PC-3 (cell line): Measurements from ENCODE around the gene CR1. TPM values are rescaled to one million over a fixed set of nuclear protein-coding genes. Genes with fewer than 3 reads are reported as not detected.

Source experiments
- ATAC-seq: fragments of 200-7000 bp; cut with Tn5 transposase; 2 replicates; pipeline ENCODE4 v1.9.1; 2020; ENCODE audit warnings: mild to moderate bottlenecking, moderate library complexity
- BruUV-seq: library from RNA; stranded (reverse); fragments of 400-500 nt; replicated peaks from 2 replicates; lab custom pipeline; 2021; lab: Mats Ljungman, UMichigan
- CTCF ChIA-PET: fragments of 300-600 bp; sonication (Branson Sonifier 250); formaldehyde crosslinking; loops from one replicate; lab custom pipeline; 2022; ENCODE audit warnings: antibody characterized with exemption; lab: Charles Lee
- POLR2A ChIA-PET: fragments of 300-600 bp; sonication (Branson Sonifier 250); formaldehyde crosslinking; loops from one replicate; lab custom pipeline; 2022; ENCODE audit warnings: antibody characterized with exemption; ENCODE audit not compliant: unreplicated experiment; lab: Charles Lee
- DNase-seq: peaks from one replicate; pipeline ENCODE4 v3.0.0-alpha.2; 2015
- H2AFZ ChIP-seq: fragments of 300-600 bp; sonication (generic); 2 replicates; pipeline ENCODE4 v1.6.0; 2016; ENCODE audit warnings: antibody characterized with exemption, low read length
- H3F3A ChIP-seq: fragments of 300-600 bp; sonication (generic); one replicate; pipeline ENCODE4 v1.6.0; 2017; ENCODE audit warnings: antibody characterized with exemption, low read length, control low read depth, mild to moderate bottlenecking; ENCODE audit not compliant: unreplicated experiment
- H3K27ac ChIP-seq: fragments of 300-600 bp; sonication (generic); 2 replicates; pipeline ENCODE4 v1.5.1; 2016; ENCODE audit warnings: mild to moderate bottlenecking, low read length
- H3K27me3 ChIP-seq: fragments of 300-600 bp; sonication (generic); 2 replicates; pipeline ENCODE4 v1.6.1; 2016; ENCODE audit warnings: low read length, mixed read lengths
- H3K36me3 ChIP-seq: fragments of 300-600 bp; sonication (generic); 2 replicates; pipeline ENCODE4 v1.6.1; 2016; ENCODE audit warnings: low read depth, mixed run types, low read length, mixed read lengths
- H3K4me1 ChIP-seq: fragments of 300-600 bp; sonication (generic); 2 replicates; pipeline ENCODE4 v1.5.1; 2016; ENCODE audit warnings: low read length; ENCODE audit not compliant: insufficient read depth
- H3K4me2 ChIP-seq: fragments of 300-600 bp; sonication (generic); 2 replicates; pipeline ENCODE4 v1.6.0; 2016; ENCODE audit warnings: low read length
- H3K4me3 ChIP-seq: fragments of 300-600 bp; sonication (generic); 2 replicates; pipeline ENCODE4 v1.5.1; 2016; ENCODE audit warnings: mild to moderate bottlenecking, low read length, mixed read lengths
- H3K79me2 ChIP-seq: fragments of 300-600 bp; sonication (generic); 2 replicates; pipeline ENCODE4 v1.6.1; 2017; ENCODE audit warnings: low read length, mixed read lengths
- H3K9ac ChIP-seq: fragments of 300-600 bp; sonication (generic); 2 replicates; pipeline ENCODE4 v1.6.0; 2016; ENCODE audit warnings: mild to moderate bottlenecking, low read length
- H3K9me2 ChIP-seq: fragments of 300-600 bp; sonication (generic); replicated peaks from 2 replicates; pipeline ENCODE4 v1.6.1; 2016; ENCODE audit warnings: mixed run types, low read length, mixed read lengths
- H3K9me3 ChIP-seq: fragments of 300-600 bp; sonication (generic); 2 replicates; pipeline ENCODE4 v1.6.1; 2016; ENCODE audit warnings: low read length, mixed read lengths
- H4K20me1 ChIP-seq: fragments of 300-600 bp; sonication (generic); 2 replicates; pipeline ENCODE4 v1.6.1; 2016; ENCODE audit warnings: low read length, mixed read lengths
- EZH2 ChIP-seq: fragments of 300-600 bp; sonication (generic); IDR thresholded peaks from one replicate; pipeline ENCODE4 v1.6.1; 2017; ENCODE audit warnings: antibody characterized with exemption, mild to moderate bottlenecking, low read length; ENCODE audit not compliant: unreplicated experiment
- EZH2phosphoT487 ChIP-seq: fragments of 300-600 bp; sonication (generic); IDR thresholded peaks from 2 replicates; pipeline ENCODE4 v1.6.1; 2018; ENCODE audit warnings: mild to moderate bottlenecking, antibody characterized with exemption, low read length, borderline replicate concordance
- intact Hi-C: fragments of 100-400 bp; cut with micrococcal nuclease; formaldehyde crosslinking; loops from 2 replicates; pipeline ENCODE4 v1.9.0; 2023
- total RNA-seq: library from RNA; depleted of rRNA; stranded (reverse); fragments of >200 nt; gene quantifications from 2 replicates; pipeline ENCODE4 v1.2.3, GENCODE V29; 2014
- TF ChIP-seq, protein P1 (sequence below): fragments of 300-600 bp; sonication (generic); conservative IDR thresholded peaks from 2 replicates; pipeline ENCODE4 v1.5.1; 2017; ENCODE audit warnings: antibody characterized with exemption, low read depth, mild to moderate bottlenecking, low read length

CR1 gene
- total RNA-seq, 1 experiment from 2014 or later: not detected

DNA sequence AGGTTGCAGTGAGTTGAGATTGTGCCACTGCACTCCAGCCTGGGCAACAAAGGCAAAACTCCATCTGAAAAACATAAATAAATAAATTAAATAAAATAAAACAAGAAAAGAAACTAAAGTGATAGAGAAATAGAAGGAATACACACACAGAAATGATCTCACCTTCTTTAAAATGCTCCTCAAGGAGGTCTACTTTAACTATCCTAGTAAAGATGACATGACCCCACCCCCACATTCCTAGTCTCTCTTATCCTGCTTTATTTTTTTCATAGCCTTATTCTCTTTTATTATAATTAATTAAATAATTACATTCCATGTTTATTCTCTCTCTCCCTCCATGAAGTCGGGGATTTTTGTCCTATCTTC, 131.0 kb downstream of the CR1 start:
- ATAC-seq: no peak

GRCh38 chr1:207627496-207627895, 131.5 kb downstream of the CR1 start:
- DNase-seq: no peak
- Histone ChIP-seq H3K9me3 (no peaks in the 10 kb centered on the region), H3K9me2 (no peaks in the 10 kb centered on the region), H3K4me3 (no peak overlapping the region), H3K4me2 (no peak overlapping the region), H3K9ac (no peak overlapping the region), H3K79me2 (no peaks in the 10 kb centered on the region), H3F3A (no peaks in the 10 kb centered on the region), H3K27me3 (peaks cover 22% of the 10 kb centered on the region), H3K36me3 (no peaks in the 10 kb centered on the region), H4K20me1 (no peaks in the 10 kb centered on the region), H2AFZ (no peak overlapping the region), H3K27ac (no peak overlapping the region), H3K4me1 (peaks cover 8% of the 10 kb centered on the region; the same call in 1 of the 2 replicates)
- BruUV-seq: no TSS peak
- intact Hi-C loops: no loop called here
- POLR2A ChIA-PET: no interaction called here
- TF ChIP-seq EZH2phosphoT487 (no peak), EZH2 (no peak)
- TF ChIP-seq, protein P1, sequence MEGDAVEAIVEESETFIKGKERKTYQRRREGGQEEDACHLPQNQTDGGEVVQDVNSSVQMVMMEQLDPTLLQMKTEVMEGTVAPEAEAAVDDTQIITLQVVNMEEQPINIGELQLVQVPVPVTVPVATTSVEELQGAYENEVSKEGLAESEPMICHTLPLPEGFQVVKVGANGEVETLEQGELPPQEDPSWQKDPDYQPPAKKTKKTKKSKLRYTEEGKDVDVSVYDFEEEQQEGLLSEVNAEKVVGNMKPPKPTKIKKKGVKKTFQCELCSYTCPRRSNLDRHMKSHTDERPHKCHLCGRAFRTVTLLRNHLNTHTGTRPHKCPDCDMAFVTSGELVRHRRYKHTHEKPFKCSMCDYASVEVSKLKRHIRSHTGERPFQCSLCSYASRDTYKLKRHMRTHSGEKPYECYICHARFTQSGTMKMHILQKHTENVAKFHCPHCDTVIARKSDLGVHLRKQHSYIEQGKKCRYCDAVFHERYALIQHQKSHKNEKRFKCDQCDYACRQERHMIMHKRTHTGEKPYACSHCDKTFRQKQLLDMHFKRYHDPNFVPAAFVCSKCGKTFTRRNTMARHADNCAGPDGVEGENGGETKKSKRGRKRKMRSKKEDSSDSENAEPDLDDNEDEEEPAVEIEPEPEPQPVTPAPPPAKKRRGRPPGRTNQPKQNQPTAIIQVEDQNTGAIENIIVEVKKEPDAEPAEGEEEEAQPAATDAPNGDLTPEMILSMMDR: no peak
- ATAC-seq: no peak
- CTCF ChIA-PET: no interaction called here

More for the DNA sequence above, 131.0 kb downstream of the CR1 start:
- no peaks in the 10 kb centered on the region for H3K36me3 ChIP-seq
- no peaks in the 10 kb centered on the region for H3K9me2 ChIP-seq
- no peak overlapping the region for H3K4me3 ChIP-seq
- intact Hi-C loops: no loop called here
- no peak for DNase-seq
- ChIA-PET POLR2A (no interaction called here), CTCF (no interaction called here)
- H4K20me1 ChIP-seq: no peaks in the 10 kb centered on the region
- no peak overlapping the region for H3K27ac ChIP-seq
- H3F3A ChIP-seq: no peaks in the 10 kb centered on the region
- no TSS peak for BruUV-seq
- no peak overlapping the region for H3K9ac ChIP-seq
- H3K4me2 ChIP-seq: no peak overlapping the region
- peaks cover 8% of the 10 kb centered on the region; the same call in 1 of the 2 replicates for H3K4me1 ChIP-seq
- H3K79me2 ChIP-seq: no peaks in the 10 kb centered on the region
- TF ChIP-seq, protein P1: no peak
- TF ChIP-seq EZH2phosphoT487 (no peak), EZH2 (no peak)
- no peak overlapping the region for H2AFZ ChIP-seq
- peaks cover 25% of the 10 kb centered on the region for H3K27me3 ChIP-seq
- no peaks in the 10 kb centered on the region for H3K9me3 ChIP-seq

DNA sequence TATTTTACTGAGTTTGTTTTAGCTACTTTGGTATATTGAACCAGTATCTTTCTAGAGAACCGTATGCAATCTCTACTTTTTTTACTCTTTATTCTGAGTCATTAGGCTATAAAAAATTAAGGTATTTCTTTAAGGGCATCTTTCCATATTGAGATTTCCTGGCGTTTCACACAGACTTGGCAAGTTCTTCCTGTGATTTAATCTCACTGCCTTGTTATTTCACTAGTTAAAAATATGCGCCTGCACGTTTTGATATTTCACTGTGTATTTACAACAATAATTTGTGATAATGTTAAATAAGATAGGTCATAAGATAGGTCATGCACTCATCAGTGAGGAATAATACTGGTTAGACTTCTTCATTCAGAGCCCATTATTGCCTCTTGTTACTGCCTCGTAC, 132.8 kb downstream of the CR1 start:
- Histone ChIP-seq H3K9ac (no peak overlapping the region), H3K36me3 (no peaks in the 10 kb centered on the region), H3K4me1 (peaks cover 8% of the 10 kb centered on the region; the same call in 1 of the 2 replicates), H3K79me2 (no peaks in the 10 kb centered on the region), H3K27ac (no peak overlapping the region), H3F3A (no peaks in the 10 kb centered on the region), H2AFZ (no peak overlapping the region), H3K27me3 (peaks cover 31% of the 10 kb centered on the region), H3K4me2 (no peak overlapping the region), H3K9me2 (no peaks in the 10 kb centered on the region), H3K4me3 (no peak overlapping the region), H3K9me3 (no peaks in the 10 kb centered on the region), H4K20me1 (no peaks in the 10 kb centered on the region)
- CTCF ChIA-PET: no interaction called here
- TF ChIP-seq, protein P1: no peak
- TF ChIP-seq EZH2phosphoT487: no peak
- TF ChIP-seq EZH2: no peak
- BruUV-seq: no TSS peak
- DNase-seq: peak; percentile 35
- POLR2A ChIA-PET: interaction anchor here (1.0 kb wide), 1 partner anchor 831 kb away, joined by 4 read pairs; no protein-coding TSS in a partner anchor
- ATAC-seq: 0 out of 2 replicates have a peak, but pooled peaks have one; percentile 21
- intact Hi-C loops: no loop called here
